Rectal smooth muscle tissue (tissue), 1 donor: ENCODE results near the gene ZNF644.
"Not testable (repeated sequence)": the region's sequence is repeated elsewhere in the genome, so short reads cannot be mapped to it uniquely, and the experiment has no call there.

Source experiments
- H3K27ac ChIP-seq: one replicate; pipeline ENCODE4 v1.7.0; 2013; ENCODE audit warnings: low read depth, low read length, inconsistent platforms
- H3K27me3 ChIP-seq: one replicate; pipeline ENCODE4 v1.7.0; 2013; ENCODE audit warnings: low read length; ENCODE audit not compliant: control insufficient read depth, insufficient read depth
- H3K36me3 ChIP-seq: one replicate; pipeline ENCODE4 v1.7.0; 2013; ENCODE audit warnings: low read length; ENCODE audit not compliant: control insufficient read depth, insufficient read depth
- H3K4me1 ChIP-seq: one replicate; pipeline ENCODE4 v1.7.0; 2013; ENCODE audit warnings: low read length; ENCODE audit not compliant: control insufficient read depth, insufficient read depth
- H3K4me3 ChIP-seq: one replicate; pipeline ENCODE4 v1.7.0; 2013; ENCODE audit warnings: low read length
- H3K9ac ChIP-seq: one replicate; pipeline ENCODE4 v1.7.0; 2013; ENCODE audit warnings: low read length

Gene ZNF644

DNA sequence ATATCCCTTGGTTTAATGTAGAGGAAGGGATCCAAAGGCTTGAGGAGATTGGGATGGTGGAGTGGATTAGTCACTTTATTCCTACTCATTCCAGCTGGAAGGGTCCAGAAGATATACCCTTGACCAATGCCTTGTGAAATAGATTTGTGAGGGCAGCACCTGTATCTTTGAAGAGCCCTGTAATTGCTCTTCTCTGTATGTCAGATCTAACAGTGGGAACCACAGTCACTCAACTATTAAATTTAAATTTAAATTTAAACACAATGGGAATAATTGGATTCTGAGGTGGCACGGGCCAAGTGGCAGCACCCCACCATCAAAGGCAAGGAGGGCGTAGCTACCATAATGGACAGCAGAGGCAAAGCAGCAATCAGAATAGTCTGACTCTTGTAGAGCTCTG, 20.5 kb upstream of the ZNF644 start:
- H3K4me3 ChIP-seq, H3K4me1 ChIP-seq, H3K9ac ChIP-seq, H3K27me3 ChIP-seq, H3K27ac ChIP-seq, H3K36me3 ChIP-seq: not testable (repeated sequence)

DNA sequence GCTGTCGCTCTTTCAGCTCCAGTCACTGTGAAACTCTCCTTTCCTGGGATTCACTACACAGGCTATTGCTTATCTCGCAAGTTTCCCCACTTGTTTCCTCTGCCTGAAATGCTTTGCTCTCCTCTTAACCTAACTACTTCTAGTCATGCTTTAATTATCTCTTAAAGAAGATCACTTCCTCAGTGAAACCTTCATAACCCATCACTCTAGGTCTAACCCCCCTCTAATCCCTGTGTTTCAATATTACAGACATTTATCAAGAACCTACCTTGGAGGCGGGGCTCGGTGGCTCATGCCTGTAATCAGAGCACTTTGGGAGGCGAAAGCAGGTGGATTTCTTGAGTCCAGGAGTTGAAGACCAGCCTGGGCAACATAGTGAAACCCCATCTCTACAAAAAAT, 16.7 kb upstream of the ZNF644 start:
- H3K9ac ChIP-seq, result no peak overlapping the region
- no peaks in the 10 kb centered on the region for H3K27me3 ChIP-seq
- H3K36me3 ChIP-seq, result no peaks in the 10 kb centered on the region
- no peaks in the 10 kb centered on the region for H3K4me1 ChIP-seq
- H3K27ac ChIP-seq, result no peak overlapping the region
- H3K4me3 ChIP-seq, result no peak overlapping the region

DNA sequence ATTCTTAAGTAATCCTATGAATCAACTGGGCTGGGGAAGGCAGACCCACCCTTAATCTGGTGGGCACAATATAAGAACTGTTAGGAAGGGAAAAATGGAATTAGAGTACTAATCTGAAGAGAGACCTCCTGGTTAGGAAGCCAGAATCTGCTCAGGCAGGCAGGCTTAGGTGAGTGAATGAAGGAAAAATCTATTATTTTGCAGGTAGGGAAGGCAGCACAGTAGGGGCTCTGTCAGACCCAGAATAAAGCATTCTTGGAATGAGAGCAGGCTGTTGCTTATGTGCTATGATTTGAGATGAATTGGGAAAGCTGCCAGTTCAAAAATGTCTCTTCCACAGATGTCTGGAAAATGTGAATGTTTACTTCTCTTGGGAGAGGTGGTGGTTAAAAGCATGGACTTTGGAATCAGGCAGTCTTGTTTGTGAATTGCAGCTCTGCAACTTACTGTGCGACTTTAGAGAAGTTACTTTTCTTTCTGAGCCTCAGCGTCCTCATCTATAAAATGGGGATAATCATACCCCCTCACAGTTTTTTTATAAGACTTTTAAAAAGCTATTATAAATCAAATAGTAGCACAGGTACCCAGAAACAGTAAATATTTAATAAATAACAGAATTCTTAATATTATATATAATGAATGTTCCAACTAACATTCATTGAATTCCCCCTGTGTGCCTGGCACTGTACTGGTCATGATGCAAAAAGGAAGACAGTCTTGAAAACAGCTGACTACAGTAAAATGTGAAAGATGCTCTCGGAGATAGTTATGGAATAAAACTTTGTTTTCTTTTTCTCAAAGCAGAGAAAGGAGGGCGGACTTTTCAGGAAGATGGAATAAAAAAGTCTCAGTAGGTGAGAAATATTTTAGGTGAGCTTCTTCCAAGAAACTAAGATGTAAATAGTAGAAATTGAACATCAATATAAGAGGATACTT, 15.3 kb upstream of the ZNF644 start:
- no peak overlapping the region for H3K4me3 ChIP-seq
- no peaks in the 10 kb centered on the region for H3K36me3 ChIP-seq
- no peaks in the 10 kb centered on the region for H3K27me3 ChIP-seq
- no peak overlapping the region for H3K9ac ChIP-seq
- H3K4me1 ChIP-seq, result no peaks in the 10 kb centered on the region
- H3K27ac ChIP-seq, result no peak overlapping the region

DNA sequence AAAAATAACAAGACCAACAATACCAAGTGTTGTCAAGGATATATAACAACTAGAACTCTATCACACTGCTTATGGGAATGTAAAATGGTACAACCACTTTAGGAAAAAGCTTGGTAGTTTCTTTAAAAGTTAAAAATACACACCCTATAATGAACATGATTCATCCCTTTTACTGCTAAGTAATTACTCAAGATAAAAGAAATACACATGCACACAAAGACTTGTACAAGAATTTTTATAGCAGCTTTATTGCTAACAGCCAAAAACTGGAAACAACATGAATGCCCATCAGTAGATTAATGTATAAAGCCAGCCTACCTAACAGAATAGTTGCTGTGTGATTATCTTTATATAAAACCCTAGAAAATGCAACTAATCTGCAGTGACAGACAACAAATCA, 10.5 kb upstream of the ZNF644 start:
- Histone ChIP-seq H3K9ac (no peak overlapping the region), H3K27ac (no peak overlapping the region), H3K4me3 (no peak overlapping the region), H3K27me3 (no peaks in the 10 kb centered on the region), H3K4me1 (no peaks in the 10 kb centered on the region), H3K36me3 (no peaks in the 10 kb centered on the region)

DNA sequence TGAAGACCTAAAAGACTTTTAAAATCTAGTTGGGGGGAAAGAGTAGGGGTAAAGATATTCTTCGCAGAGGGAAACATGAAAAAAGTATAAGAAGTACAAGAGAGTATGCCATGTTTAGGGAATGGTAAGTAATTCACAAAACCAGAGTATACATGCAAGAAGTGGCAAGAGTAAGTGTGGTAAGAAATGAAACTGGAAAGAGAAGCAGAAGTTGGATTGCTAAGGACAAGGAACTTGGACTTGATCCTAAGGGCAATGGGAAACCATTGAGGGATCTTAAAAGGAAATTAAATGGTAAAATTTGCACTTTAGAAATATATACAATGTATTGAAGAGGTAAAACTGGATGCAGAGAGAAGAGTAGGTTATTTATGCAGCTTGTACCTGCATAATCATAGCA, 9.2 kb upstream of the ZNF644 start:
- Histone ChIP-seq H3K36me3 (no peaks in the 10 kb centered on the region), H3K27ac (no peak overlapping the region), H3K4me1 (no peaks in the 10 kb centered on the region), H3K4me3 (no peak overlapping the region), H3K27me3 (no peaks in the 10 kb centered on the region), H3K9ac (no peak overlapping the region)

DNA sequence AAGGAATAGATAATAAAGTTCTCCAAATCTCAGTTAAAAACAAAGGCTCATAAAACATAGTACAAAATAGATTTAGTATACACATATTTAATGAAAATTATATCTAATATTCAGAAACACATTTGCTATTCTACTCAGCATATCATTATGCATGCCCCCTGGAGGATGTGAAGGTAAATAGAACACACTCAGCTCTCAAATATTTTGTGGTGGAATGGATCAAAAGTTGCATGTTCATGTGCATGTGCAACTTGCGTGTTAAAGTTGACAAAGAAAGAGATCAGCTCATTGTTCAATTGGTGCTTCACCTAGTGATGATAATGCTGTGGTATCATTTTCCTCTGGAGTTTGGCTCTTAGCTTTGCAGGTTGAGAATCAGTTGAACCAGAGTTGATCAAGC, 4.9 kb upstream of the ZNF644 start:
- H3K9ac ChIP-seq, result no peak overlapping the region

DNA sequence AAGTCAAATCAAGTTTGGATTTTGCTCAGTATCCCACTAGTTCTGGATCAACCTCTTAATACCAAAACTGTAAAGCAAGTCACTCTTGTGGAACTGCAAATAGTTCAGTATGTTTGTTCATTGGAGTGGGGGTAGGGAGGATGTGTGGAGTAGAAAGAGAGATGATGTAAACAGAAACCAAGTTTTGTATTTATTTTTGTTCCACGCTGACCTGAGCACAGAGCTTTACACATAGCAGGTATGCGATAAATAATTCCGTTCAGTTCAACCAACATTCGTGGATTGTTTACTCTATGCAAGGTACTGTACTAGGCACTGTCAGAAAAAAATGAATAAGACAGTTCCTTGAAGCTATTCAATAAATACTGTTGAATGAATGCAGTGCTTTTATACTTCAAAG, 4.5 kb upstream of the ZNF644 start:
- no peaks in the 10 kb centered on the region for H3K27me3 ChIP-seq
- H3K9ac ChIP-seq, result no peak overlapping the region
- H3K36me3 ChIP-seq, result no peaks in the 10 kb centered on the region
- H3K27ac ChIP-seq, result no peak overlapping the region
- peaks cover 6% of the 10 kb centered on the region for H3K4me1 ChIP-seq
- no peak overlapping the region for H3K4me3 ChIP-seq

More for the DNA sequence above, 4.9 kb upstream of the ZNF644 start:
- Histone ChIP-seq H3K27ac (no peak overlapping the region), H3K27me3 (no peaks in the 10 kb centered on the region), H3K36me3 (no peaks in the 10 kb centered on the region), H3K4me1 (peaks cover 6% of the 10 kb centered on the region), H3K4me3 (no peak overlapping the region)

DNA sequence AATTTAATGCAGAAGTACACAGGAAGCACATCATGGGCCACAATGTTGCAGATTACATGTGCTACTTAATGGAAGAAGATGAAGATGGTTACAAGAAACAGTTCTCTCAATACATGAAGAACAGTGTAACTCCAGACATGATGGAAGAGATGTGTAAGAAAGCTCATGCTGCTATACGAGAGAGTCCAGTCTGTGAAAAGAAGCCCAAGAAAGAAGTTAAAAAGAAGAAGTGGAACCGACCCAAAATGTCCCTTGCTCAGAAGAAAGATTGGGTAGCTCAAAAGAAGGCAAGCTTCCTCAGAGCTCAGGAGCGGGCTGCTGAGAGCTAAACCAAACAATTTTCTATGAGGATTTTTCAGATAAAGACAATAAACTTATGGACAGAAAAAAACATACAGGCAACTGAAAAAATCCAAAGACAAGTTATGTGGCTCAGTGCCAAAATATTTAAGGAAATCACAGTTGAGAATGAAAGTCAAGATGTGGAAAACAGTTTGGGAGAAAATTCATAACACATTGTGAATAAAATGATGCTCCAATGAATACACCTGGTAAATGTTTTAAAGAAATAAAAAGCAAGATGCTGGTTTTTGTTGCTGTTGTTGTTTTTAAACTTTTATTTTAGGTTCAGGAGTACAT, 2.8 kb upstream of the ZNF644 start:
- Histone ChIP-seq H3K4me3 (no peak overlapping the region), H3K4me1 (peaks cover 6% of the 10 kb centered on the region), H3K27ac (no peak overlapping the region), H3K27me3 (no peaks in the 10 kb centered on the region), H3K9ac (no peak overlapping the region), H3K36me3 (no peaks in the 10 kb centered on the region)

DNA sequence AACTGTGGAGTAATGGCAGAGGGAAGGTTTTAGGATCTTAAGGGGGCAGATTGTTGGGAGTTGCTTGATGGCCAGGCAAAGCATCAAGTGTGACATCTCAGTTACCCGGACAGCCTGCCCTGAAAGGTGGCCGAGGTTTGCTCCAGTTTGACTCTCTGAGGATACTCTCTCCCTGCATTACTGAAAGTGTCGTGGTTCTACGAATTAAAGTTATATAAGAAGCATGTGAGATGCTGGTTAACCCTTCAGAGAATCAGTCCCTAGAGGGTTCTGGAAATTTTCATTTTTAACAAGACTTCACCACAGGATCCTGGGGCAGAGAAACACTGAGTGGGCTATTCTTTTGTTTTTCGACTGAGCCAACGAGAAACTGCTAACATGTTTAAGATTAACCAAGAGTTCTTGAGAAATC, 689 bp upstream of the ZNF644 start:
- H3K4me1 ChIP-seq, result peaks cover 6% of the 10 kb centered on the region
- H3K9ac ChIP-seq, result peak overlapping the region; percentile 82
- H3K27me3 ChIP-seq, result no peaks in the 10 kb centered on the region

DNA sequence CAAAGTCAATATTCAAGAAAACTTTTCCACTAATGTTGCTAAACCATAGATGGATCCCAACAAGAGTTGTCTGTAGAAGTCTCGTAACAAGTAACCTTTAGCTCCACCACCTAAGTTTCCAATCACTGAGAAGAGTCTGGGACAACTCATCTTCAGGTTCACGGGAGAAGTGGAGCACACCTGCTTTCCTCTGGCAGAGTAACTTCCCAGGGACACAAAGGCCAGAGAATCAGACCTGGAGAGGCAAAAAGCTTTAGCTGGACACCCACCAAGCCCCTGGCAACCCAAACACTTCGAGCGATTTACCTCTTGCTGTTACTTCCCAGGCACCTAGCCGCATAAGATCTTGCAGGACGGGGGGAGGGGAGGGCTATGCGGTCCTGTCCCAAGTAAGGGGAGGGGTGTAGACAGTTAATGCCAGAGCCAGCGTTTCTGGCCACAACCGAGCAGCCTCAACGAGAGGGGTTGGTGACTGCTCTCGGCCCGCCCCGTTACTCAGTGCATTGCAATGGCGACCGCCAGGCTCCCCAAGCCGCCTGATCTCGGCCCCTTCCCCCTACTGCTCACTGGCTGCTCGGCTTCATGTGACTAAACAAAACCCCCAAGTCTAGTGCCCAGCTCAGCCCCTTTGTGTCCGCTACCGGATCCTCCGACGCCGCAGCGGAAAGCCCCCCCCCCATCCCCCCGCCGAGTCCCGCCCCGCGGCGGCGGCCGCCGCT, 709 bp downstream of the ZNF644 start:
- H3K9ac ChIP-seq, result peak overlapping the region; percentile 70
- no peaks in the 10 kb centered on the region for H3K27me3 ChIP-seq
- H3K4me1 ChIP-seq, result peaks cover 6% of the 10 kb centered on the region
- H3K27ac ChIP-seq, result peak overlapping the region; percentile 100
- H3K36me3 ChIP-seq, result no peaks in the 10 kb centered on the region
- H3K4me3 ChIP-seq, result peak overlapping the region; percentile 91

More for the DNA sequence above, 689 bp upstream of the ZNF644 start:
- H3K27ac ChIP-seq, result peak overlapping the region; percentile 100
- peak overlapping the region; percentile 91 for H3K4me3 ChIP-seq
- H3K36me3 ChIP-seq, result no peaks in the 10 kb centered on the region

DNA sequence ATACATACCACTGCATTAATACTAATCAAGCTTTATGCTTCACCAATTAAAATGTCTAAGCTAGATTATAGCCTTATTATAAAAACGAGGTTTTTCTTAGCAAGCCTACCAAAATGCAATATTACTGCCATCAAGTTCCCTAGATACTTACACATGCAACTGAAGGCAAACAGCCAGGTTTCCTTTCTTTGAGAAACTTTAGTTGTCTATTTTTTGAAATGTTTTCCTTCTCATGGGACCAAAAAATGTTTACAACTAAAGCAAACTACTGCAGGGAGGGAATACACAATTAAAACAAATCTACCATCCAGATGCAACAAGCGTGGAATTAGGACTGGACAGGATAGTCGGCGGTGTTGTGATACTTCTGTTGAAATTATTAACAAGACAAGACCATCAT, 1.3 kb downstream of the ZNF644 start:
- Histone ChIP-seq H3K4me1 (peaks cover 6% of the 10 kb centered on the region), H3K27ac (peak overlapping the region; percentile 100)

DNA sequence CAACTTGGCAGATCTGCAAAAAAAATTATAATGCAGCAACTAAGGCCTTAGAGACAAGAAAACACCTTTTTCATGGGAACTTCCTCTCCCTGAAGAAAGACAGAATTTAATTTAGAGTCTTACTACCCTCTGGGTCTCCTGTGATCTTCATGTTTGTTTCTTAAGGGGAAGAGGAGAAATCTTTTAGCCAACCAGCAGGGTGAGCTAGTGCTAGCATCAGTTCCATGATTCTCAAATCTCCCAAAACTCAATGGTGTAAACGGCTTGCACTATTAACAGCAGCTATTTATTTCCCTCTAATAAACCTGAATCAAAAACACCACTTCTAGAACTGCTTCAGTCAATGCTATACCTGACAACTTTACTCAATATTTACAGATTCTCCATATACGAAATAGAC, 3.8 kb downstream of the ZNF644 start:
- Histone ChIP-seq H3K4me3 (no peak overlapping the region), H3K4me1 (peaks cover 6% of the 10 kb centered on the region), H3K27me3 (no peaks in the 10 kb centered on the region)

More for the DNA sequence above, 1.3 kb downstream of the ZNF644 start:
- peak overlapping the region; percentile 91 for H3K4me3 ChIP-seq
- no peaks in the 10 kb centered on the region for H3K36me3 ChIP-seq
- no peak overlapping the region for H3K9ac ChIP-seq
- H3K27me3 ChIP-seq, result no peaks in the 10 kb centered on the region

More for the DNA sequence above, 3.8 kb downstream of the ZNF644 start:
- H3K9ac ChIP-seq, result no peak overlapping the region
- H3K36me3 ChIP-seq, result no peaks in the 10 kb centered on the region
- no peak overlapping the region for H3K27ac ChIP-seq
